Breast epithelium (tissue), 3 donors: Measurements from ENCODE around the gene OXT.

Experiments
- POLR2A ChIP-seq: fragments of 450-650 bp; IDR thresholded peaks from one replicate; pipeline ENCODE4 v1.6.1; 2016; ENCODE audit warnings: antibody characterized with exemption, mild to moderate bottlenecking, moderate library complexity
- TF ChIP-seq, protein P1 (sequence below), 3 donors: fragments of 450-650 bp; IDR thresholded peaks; one replicate each; pipeline ENCODE4 v1.5.1; 2016 to 2017; ENCODE audit warnings: antibody characterized with exemption in 3 of 3, mild to moderate bottlenecking in 3 of 3, moderate library complexity in 3 of 3

DNA sequence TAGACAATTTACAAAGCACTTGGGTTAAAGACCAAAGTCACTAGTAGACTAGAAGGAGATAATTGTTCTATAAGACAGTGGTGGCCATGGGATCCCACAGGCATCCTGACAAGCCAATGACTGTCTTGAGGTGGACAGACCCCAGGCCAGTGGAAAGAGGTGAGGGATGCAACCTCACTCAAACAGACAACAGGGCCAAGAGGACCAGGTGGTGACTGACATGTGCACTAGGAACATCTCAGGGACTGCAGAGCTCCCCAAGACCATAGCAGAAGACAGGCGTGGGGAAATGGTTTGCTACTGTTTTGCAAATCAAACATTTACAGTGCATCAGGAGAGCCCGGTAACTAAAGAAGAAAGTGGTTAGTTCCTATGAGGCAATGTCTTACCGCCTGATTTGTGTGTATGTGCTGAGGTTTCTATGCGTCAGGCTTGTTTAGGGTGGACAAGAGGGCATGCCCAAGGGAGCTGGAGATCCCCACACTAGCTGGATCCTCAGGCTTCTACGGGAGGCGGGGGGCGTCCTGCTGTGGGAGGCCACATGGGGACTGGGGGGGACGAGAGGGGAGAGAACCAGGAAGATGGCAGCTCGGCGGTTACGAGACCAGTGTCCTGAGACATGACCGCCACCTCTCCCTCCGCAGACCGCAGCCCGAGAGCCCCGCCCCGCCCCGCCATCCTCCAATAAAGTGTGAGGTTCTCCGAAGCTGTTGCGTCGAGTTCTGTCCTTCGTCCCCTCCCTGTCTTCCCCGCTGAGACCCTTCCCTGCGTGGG lies 26.2 kb upstream of the OXT start:
- TF ChIP-seq POLR2A, result no peak
- TF ChIP-seq, protein P1, sequence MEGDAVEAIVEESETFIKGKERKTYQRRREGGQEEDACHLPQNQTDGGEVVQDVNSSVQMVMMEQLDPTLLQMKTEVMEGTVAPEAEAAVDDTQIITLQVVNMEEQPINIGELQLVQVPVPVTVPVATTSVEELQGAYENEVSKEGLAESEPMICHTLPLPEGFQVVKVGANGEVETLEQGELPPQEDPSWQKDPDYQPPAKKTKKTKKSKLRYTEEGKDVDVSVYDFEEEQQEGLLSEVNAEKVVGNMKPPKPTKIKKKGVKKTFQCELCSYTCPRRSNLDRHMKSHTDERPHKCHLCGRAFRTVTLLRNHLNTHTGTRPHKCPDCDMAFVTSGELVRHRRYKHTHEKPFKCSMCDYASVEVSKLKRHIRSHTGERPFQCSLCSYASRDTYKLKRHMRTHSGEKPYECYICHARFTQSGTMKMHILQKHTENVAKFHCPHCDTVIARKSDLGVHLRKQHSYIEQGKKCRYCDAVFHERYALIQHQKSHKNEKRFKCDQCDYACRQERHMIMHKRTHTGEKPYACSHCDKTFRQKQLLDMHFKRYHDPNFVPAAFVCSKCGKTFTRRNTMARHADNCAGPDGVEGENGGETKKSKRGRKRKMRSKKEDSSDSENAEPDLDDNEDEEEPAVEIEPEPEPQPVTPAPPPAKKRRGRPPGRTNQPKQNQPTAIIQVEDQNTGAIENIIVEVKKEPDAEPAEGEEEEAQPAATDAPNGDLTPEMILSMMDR (IDR thresholded peaks at IDR 0.05), result no peak
